Spleen (tissue), 11 donors: ENCODE results near the gene RABEP1. TPM values are rescaled to one million over a fixed set of nuclear protein-coding genes. Genes with fewer than 3 reads are reported as not detected.

Source experiments
- DNase-seq: peaks from one replicate; pipeline ENCODE4 v3.0.0-alpha.2; 2020
- H3K27ac ChIP-seq, 8 donors: fragments of 200-600 bp; sonication (generic) in 7 of 8; 1 replicate in 4 of 8; 2 replicates in 4 of 8; pipeline versions ENCODE4 v1.5.0 to v1.8.0; 2016 to 2021; ENCODE audit warnings: inconsistent platforms in 4 of 8, mild to moderate bottlenecking in 4 of 8, moderate library complexity in 1 of 8
- H3K27me3 ChIP-seq, 7 donors: fragments of 200-600 bp; sonication (generic) in 6 of 7; replicated peaks in 1 of 7; 1 replicate in 4 of 7; 2 replicates in 3 of 7; pipeline versions ENCODE4 v1.5.0 to v1.8.0; 2016 to 2021; ENCODE audit warnings: inconsistent platforms in 3 of 7, mild to moderate bottlenecking in 1 of 7
- H3K36me3 ChIP-seq, 6 donors: fragments of 200-600 bp; sonication (generic) in 5 of 6; 1 replicate in 4 of 6; 2 replicates in 2 of 6; pipeline versions ENCODE4 v1.5.0 to v1.8.0; 2016 to 2021; ENCODE audit warnings: inconsistent platforms in 2 of 6
- H3K4me1 ChIP-seq, 6 donors: fragments of 200-600 bp; sonication (generic) in 5 of 6; 1 replicate in 3 of 6; 2 replicates in 3 of 6; pipeline versions ENCODE4 v1.5.0 to v1.8.0; 2016 to 2021; ENCODE audit warnings: inconsistent platforms in 3 of 6
- H3K4me3 ChIP-seq, 8 donors: fragments of 200-600 bp; sonication (generic) in 7 of 8; 1 replicate in 4 of 8; 2 replicates in 4 of 8; pipeline versions ENCODE4 v1.5.0 to v1.8.0; 2016 to 2021; ENCODE audit warnings: inconsistent platforms in 4 of 8, mild to moderate bottlenecking in 4 of 8, moderate library complexity in 2 of 8
- H3K9me3 ChIP-seq, 8 donors: fragments of 200-600 bp; sonication (generic) in 7 of 8; 1 replicate in 4 of 8; 2 replicates in 4 of 8; pipeline versions ENCODE4 v1.5.0 to v1.8.0; 2016 to 2021; ENCODE audit warnings: inconsistent platforms in 4 of 8
- POLR2A ChIP-seq, 3 donors: fragments of 450-650 bp; IDR thresholded peaks; one replicate each; pipeline ENCODE4 v1.5.1; 2017; ENCODE audit warnings: antibody characterized with exemption in 3 of 3, mild to moderate bottlenecking in 1 of 3
- POLR2AphosphoS5 ChIP-seq, 3 donors: sonication (generic); formaldehyde crosslinking; IDR thresholded peaks; one replicate each; pipeline ENCODE4 v1.5.1; 2017; ENCODE audit warnings: antibody characterized with exemption in 3 of 3
- WGBS, 5 donors: extraction: QIAGEN DNeasy Blood & Tissue Kit in 3 of 5; methylation state at CpG; one replicate each; pipeline versions ENCODE4 v1.1.5 to v1.1.7; 2013 to 2018; 5-methylcytosine and 5-hydroxymethylcytosine counted together
- intact Hi-C: fragments of 100-400 bp; cut with DNase I; formaldehyde crosslinking; loops from one replicate; pipeline ENCODE4 v1.15.0; 2023; ENCODE audit warnings: low total_unique reads
- polyA plus RNA-seq, 3 donors: library from polyadenylated mRNA; stranded (reverse); fragments of 200-250 nt; gene quantifications; one replicate each; pipeline ENCODE4 v1.2.1, GENCODE V29; 2013
- total RNA-seq, 7 donors: library from RNA; depleted of rRNA in 3 of 7; stranded (reverse); fragments of >200 nt in 3 of 7; fragmentation: NEBNext Ultra II Directional in 4 of 7; extraction: Animal tissue kit (Norgen Biotek cat#: 25700) in 4 of 7; gene quantifications; one replicate each; pipeline versions ENCODE4 v1.1.0 to v1.2.1, GENCODE V29; 2016 to 2021
- TF ChIP-seq, protein P1 (sequence below), 11 experiments: fragments of 200-600 bp in 7 of 11; fragments of 450-650 bp in 4 of 11; sonication (generic) in 4 of 11; IDR thresholded peaks in 8 of 11; conservative IDR thresholded peaks in 3 of 11; 1 replicate in 7 of 11; 2 replicates in 4 of 11; pipeline versions ENCODE4 v1.4.0 to v1.8.0; 2016 to 2021; ENCODE audit warnings: antibody characterized with exemption in 11 of 11, inconsistent platforms in 4 of 11, mild to moderate bottlenecking in 1 of 11
- donor health status: healthy with polysubstance abuse.
- donor health status: DM: no; HTN: no; CAD: no; lungs with moderate emphysema.
- donor health status: DM: no; HTN: no; CAD: no.
- donor health status: Bipolar disorder and iron deficiency.
- donor health status: healthy.
- donor health status: DM: no; HTN: no; CAD: no.
- donor health status: DM: yes; HTN: yes; CAD: no.

Gene RABEP1
- total and polyA plus RNA-seq, 10 donors: 17.1 to 58.0 (median 50.1) TPM

DNA sequence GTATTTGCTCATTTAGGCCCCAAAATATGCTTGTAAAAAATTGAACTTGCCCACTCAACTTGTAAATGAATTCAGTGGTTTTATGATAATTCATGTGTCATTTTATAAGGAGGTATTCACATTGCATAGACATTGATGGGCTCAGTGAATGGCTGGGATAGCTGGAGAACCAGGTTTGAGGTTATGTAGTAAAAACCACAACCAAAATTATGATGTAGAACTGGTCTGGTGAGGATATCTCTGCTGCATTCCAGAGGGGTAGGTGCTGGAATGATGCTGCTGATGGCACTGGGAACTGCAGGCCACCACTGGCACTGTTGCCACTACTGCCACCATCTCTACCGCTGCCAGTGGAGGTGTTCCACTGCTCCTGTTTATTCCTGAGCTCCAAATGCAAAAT, 21.5 kb upstream of the RABEP1 start:
- intact Hi-C loops: no loop called here

DNA sequence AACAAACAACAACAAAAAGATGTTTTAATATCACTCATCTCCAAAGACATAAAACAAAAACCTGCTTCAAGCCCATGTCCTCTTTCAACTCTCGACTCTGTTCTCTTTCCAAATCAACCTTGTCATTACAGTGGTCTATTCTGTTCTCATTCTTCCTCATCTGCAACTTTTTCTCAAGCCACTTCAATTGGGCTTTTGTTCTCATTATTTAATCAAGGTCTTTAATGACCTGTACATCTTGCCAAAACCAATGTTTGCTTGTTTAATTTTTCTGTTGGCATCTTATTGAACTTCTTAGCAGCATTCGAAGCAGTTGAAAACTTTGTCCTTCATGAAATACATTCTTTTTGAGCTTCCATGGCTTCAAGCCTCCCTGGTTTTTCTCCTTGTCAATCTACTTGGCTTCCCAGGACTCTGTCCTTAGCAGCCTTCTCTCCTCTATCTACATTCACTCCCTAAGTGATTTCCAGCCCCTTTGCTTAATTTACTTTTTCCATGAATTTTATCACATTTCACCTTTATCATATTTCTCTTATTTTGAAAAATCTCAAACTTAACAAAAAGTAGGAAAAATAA, 19.6 kb upstream of the RABEP1 start:
- TF ChIP-seq POLR2A (IDR thresholded peaks at IDR 0.05) (no peak), POLR2AphosphoS5 (IDR thresholded peaks at IDR 0.05) (no peak)
- TF ChIP-seq, protein P1, sequence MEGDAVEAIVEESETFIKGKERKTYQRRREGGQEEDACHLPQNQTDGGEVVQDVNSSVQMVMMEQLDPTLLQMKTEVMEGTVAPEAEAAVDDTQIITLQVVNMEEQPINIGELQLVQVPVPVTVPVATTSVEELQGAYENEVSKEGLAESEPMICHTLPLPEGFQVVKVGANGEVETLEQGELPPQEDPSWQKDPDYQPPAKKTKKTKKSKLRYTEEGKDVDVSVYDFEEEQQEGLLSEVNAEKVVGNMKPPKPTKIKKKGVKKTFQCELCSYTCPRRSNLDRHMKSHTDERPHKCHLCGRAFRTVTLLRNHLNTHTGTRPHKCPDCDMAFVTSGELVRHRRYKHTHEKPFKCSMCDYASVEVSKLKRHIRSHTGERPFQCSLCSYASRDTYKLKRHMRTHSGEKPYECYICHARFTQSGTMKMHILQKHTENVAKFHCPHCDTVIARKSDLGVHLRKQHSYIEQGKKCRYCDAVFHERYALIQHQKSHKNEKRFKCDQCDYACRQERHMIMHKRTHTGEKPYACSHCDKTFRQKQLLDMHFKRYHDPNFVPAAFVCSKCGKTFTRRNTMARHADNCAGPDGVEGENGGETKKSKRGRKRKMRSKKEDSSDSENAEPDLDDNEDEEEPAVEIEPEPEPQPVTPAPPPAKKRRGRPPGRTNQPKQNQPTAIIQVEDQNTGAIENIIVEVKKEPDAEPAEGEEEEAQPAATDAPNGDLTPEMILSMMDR (IDR thresholded peaks at IDR 0.05 in 8 of 11, conservative IDR thresholded peaks at IDR 0.05 in 3 of 11): no peak

More for the DNA sequence above, 21.5 kb upstream of the RABEP1 start:
- Histone ChIP-seq H3K36me3 (no peaks in the 10 kb centered on the region), H3K9me3 (no peaks in the 10 kb centered on the region), H3K27ac (no peak overlapping the region), H3K4me1 (peaks cover 0 to 10% (median under 1%) of the 10 kb centered on the region in 6 donors), H3K27me3 (no peaks in the 10 kb centered on the region), H3K4me3 (no peak overlapping the region)
- TF ChIP-seq POLR2A (IDR thresholded peaks at IDR 0.05): no peak
- TF ChIP-seq, protein P1 (IDR thresholded peaks at IDR 0.05 in 8 of 11, conservative IDR thresholded peaks at IDR 0.05 in 3 of 11): no peak
- 80 to 100% (median 89%) methylated on average over 1 of the region's 1 CpG for WGBS, 5 donors
- DNase-seq: no peak

GRCh38 chr17:5263441-5263840, 18.6 kb upstream of the RABEP1 start:
- 91 to 98% (median 96%) methylated on average over 6 of the region's 6 CpGs for WGBS, 5 donors
- Histone ChIP-seq H3K4me3 (no peak overlapping the region), H3K4me1 (no peaks in the 10 kb centered on the region), H3K27ac (no peak overlapping the region), H3K27me3 (no peaks in the 10 kb centered on the region), H3K9me3 (no peaks in the 10 kb centered on the region), H3K36me3 (no peaks in the 10 kb centered on the region)
- intact Hi-C loops: no loop called here
- DNase-seq: no peak
- no peak for TF ChIP-seq POLR2A (IDR thresholded peaks at IDR 0.05)
- TF ChIP-seq POLR2AphosphoS5 (IDR thresholded peaks at IDR 0.05): no peak
- TF ChIP-seq, protein P1 (IDR thresholded peaks at IDR 0.05 in 8 of 11, conservative IDR thresholded peaks at IDR 0.05 in 3 of 11): no peak

More for the DNA sequence above, 19.6 kb upstream of the RABEP1 start:
- Histone ChIP-seq H3K4me1 (no peaks in the 10 kb centered on the region), H3K27me3 (no peaks in the 10 kb centered on the region), H3K4me3 (no peak overlapping the region), H3K36me3 (no peaks in the 10 kb centered on the region), H3K27ac (no peak overlapping the region), H3K9me3 (no peaks in the 10 kb centered on the region)
- intact Hi-C loops: no loop called here
- DNase-seq: no peak
- 66 to 77% (median 72%) methylated on average over 2 of the region's 2 CpGs for WGBS, 5 donors

GRCh38 chr17:5264893-5265292, 17.2 kb upstream of the RABEP1 start:
- WGBS, 5 donors: 63 to 84% (median 74%) methylated on average over 3 of the region's 3 CpGs
- intact Hi-C loops: no loop called here

More at GRCh38 chr17:5264893-5265292, 17.2 kb upstream of the RABEP1 start:
- TF ChIP-seq, protein P1 (IDR thresholded peaks at IDR 0.05 in 8 of 11, conservative IDR thresholded peaks at IDR 0.05 in 3 of 11): no peak
- no peak for TF ChIP-seq POLR2AphosphoS5 (IDR thresholded peaks at IDR 0.05)
- TF ChIP-seq POLR2A (IDR thresholded peaks at IDR 0.05): no peak
- Histone ChIP-seq H3K27ac (no peak overlapping the region), H3K4me1 (no peaks in the 10 kb centered on the region), H3K36me3 (no peaks in the 10 kb centered on the region), H3K9me3 (no peaks in the 10 kb centered on the region), H3K27me3 (no peaks in the 10 kb centered on the region), H3K4me3 (no peak overlapping the region)
- no peak for DNase-seq
